Measurements from ENCODE around the gene CRYGN. TPM values are rescaled to one million over a fixed set of nuclear protein-coding genes. Genes with fewer than 3 reads are reported as not detected.

The CRYGN gene
- total RNA-seq, 1 donor from 2014 or later: not detected

GRCh38 chr7:151459726-151460473 lies 20.0 kb upstream of the CRYGN start:
- peak; percentile 85 for DNase-seq

- DNase-seq: no peak
Measured at GRCh38 chr7:151457534-151457933, 17.6 kb upstream of the CRYGN start.

- no peak for DNase-seq
Measured at GRCh38 chr7:151456782-151457181, 16.8 kb upstream of the CRYGN start.

DNA sequence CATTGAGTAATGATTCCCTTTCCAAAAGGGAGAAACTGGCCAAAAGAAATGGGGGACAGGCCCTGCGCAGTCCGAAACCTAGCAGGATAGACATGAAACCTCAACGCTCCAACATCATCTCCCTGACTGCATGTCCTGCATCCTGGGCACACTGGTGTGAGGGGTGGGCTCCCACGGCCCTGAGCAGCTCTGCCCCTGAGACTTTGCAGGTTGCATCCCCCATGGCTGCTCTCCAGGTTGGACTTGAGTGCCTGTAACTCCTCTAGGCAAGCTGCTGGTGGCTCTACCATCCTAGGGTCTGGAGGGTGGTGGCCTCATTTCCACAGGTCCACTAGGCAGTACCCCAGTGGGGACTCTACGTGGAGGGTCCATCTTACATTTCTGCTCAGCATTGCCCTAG lies 16.3 kb upstream of the CRYGN start:
- DNase-seq: no peak

DNA sequence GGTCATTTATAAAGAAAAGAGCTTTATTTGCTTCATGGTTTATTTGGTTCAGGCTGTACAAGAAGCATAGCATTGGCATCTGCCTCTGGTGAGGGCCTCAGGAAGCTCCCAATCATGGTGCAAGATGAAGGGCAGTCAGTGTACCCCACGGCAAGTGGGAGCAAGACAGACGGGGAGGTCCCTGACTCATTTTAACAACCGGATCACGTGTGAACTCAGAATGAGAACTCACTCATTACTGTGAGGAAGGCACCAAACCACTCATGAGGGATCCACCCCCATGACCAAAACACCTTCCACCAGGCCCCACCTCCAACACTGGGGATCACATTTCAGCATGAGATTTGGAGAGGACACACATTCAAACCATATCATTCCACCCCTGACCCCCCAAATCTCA lies 15.7 kb upstream of the CRYGN start:
- no peak for DNase-seq

GRCh38 chr7:151454932-151455530 lies 15.1 kb upstream of the CRYGN start:
- no peak for DNase-seq

DNA sequence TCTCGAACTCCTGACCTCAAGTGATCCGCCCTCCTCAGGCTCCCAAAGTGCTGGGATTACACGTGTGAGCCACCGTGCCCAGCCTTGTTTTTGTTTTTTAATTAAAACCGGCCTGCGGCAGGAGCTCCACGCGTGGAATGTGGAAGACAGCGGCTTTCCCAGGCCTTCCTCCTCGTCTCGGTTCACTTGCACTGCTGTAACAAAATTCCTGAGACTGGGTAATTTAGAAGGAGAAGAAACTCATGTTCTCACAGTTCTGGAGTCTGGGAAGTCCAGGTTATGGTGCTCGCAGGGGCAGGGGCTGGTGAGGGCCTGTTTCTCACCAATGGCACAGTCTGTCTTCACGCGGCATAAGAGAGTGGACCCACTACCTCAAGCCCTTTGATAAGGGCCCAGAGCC lies 14.4 kb upstream of the CRYGN start:
- no peak for DNase-seq

GRCh38 chr7:151453326-151453791 lies 13.4 kb upstream of the CRYGN start:
- no peak for DNase-seq

DNA sequence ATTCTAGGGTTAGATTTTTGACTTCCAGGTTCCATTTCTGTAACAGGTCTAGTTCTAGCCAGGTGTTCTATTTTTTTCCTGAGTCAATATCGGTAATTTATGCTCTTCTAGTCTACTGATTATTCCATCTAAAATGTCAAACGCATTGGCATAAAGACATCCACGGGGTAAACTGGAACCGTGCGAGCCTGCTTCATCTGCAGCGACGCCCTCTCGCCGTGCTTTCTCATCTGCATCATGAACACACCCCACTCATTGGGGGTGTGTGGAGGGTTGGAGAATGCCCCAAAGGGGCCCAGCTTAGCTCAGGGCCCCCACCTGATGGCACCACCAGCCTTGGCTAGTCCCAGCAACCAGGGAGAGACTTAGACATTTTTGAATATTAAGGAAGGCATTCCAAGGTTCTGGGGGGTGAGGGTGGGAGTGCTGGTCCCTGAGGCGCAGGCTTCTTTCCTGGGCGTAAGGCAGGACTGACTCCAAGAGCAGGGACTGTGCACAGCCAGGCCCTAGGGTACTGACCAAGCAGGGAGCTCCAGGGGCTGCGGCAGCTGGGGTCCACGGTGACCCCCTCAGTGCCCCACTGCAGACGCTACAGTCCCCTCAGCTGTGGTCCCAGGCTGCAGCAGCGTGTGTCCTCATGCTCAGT lies 12.9 kb upstream of the CRYGN start:
- no peak for DNase-seq

GRCh38 chr7:151451626-151452571 lies 12.0 kb upstream of the CRYGN start:
- DNase-seq: no peak

- DNase-seq: no peak
Measured at GRCh38 chr7:151451156-151451555, 11.2 kb upstream of the CRYGN start.

DNA sequence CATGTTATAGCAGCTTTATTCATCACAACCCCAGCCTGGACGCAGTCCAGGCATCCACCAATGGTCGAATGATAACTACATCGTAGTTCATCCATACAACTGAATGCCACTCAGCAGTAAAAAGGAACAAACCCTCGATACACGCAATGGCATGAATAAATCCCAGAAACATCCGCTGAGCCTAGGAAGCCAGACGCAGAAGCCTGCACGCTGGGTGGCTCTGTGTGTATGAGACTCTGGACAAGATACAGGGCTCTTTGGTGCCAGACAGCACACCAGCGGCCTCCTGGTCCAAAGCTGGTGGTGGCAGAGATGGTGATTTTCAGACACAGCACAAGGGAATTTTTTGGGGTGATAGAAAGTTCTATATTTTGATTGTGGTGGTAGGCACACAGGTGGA lies 10.0 kb upstream of the CRYGN start:
- DNase-seq: no peak

- peak; percentile 74 for DNase-seq
Measured at GRCh38 chr7:151448261-151449252, 8.6 kb upstream of the CRYGN start.

- no peak for DNase-seq
Measured at GRCh38 chr7:151447901-151448260, 7.9 kb upstream of the CRYGN start.

DNA sequence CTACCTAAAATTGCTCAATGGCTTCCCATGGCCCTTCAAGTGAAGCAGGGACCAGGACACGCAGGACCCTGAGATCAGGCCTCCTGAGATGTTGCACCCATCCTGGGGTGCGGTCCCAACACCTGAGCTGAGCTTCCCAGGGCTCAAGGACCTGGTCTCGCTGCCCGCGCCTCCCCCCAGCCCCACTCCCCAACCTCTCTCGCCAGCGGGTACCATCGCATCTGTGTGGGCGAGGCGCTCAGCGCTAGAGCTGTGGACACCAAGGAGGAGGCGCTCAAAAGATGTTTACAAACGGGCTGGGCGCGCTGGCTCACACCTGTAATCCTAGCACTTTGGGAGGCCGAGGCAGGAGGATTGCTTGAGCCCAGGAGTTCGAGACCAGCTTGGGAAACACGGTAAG lies 7.4 kb upstream of the CRYGN start:
- DNase-seq: no peak

- DNase-seq: no peak
Measured at GRCh38 chr7:151446412-151446811, 6.5 kb upstream of the CRYGN start.

GRCh38 chr7:151444632-151445031 lies 4.7 kb upstream of the CRYGN start:
- no peak for DNase-seq

DNA sequence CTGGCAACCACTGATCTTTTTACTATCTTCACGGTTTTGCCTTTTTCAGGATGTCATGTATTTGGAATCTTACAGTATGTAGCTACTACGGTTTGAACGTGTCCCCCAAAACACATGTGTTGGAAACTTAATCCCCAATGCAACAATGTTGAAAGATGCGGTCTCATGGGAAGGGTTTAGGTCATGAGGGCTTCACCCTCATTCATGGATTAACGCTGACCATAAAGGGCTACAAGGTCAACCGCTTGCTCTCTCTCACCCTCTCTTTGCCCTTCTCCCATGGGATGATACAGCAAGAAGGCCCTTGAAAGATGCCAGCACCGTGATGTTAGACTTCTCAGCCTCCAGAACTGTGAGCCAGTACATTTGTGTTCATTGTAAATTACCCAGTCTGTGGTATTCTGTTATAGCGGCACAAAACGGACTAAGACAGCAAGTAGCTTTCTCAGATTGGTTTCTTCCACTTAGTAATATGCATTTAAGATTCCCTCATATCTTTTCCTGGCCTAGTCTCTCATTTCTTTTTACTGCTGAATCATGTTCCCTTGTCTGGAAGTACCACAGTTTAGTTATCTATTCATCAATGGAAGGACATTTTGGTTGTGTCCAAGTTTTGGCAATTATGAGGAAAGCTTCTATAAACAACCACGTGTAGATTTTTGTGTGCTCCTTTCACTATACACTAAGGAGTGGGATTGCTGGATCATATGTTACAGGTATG lies 3.0 kb upstream of the CRYGN start:
- no peak for DNase-seq

DNA sequence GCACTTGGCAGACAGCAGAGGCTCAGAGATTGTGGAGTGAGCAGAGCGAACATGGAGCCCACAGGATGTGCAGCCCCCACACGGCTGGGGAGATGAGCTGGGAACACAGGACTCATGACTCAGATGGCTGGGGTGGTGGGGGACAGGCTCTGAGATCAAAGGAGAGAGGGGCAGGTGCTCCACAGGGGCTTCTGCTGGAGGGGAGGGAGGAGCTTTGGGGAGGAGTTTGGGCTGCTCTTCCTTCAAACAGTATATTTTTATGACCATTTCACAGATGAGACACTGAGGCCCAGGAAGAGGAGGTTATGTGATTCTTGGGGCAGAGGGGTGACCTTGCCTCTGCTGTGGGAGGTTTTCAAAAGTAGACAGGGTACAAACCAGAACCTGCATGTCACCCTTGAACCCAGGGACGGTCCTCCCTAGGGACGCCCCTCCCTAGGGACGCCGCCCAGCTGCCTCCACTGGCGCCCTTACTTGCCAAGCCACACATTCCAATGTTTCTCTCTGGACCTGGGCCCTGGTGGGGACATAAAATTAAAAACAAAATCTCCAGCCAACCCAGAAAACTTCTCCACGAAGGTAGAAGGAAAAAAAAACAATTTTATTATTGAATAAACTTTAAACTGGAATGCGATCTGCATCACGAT lies 981 bp upstream of the CRYGN start:
- DNase-seq: no peak

- DNase-seq: no peak
Measured at GRCh38 chr7:151438864-151439601, 908 bp downstream of the CRYGN start.

All from dermis blood vessel endothelial cell (primary cell).